Neural progenitor cell (in vitro differentiated cells): ENCODE results near the gene ZBP1.

Source experiments
- EZH2 ChIP-seq: fragments of 200-600 bp; sonication (generic); IDR thresholded peaks from 2 replicates; pipeline ENCODE4 v1.6.1; 2017; ENCODE audit warnings: antibody characterized with exemption, mild to moderate bottlenecking, moderate library complexity
- EZH2phosphoT487 ChIP-seq: fragments of 200-600 bp; sonication (generic); IDR thresholded peaks from 2 replicates; pipeline ENCODE4 v1.6.1; 2017; ENCODE audit warnings: antibody characterized with exemption
- TF ChIP-seq, protein P1 (sequence below): fragments of 200-600 bp; sonication (generic); IDR thresholded peaks from 2 replicates; pipeline ENCODE4 v1.5.1; 2017; ENCODE audit warnings: antibody characterized with exemption, mild to moderate bottlenecking

DNA sequence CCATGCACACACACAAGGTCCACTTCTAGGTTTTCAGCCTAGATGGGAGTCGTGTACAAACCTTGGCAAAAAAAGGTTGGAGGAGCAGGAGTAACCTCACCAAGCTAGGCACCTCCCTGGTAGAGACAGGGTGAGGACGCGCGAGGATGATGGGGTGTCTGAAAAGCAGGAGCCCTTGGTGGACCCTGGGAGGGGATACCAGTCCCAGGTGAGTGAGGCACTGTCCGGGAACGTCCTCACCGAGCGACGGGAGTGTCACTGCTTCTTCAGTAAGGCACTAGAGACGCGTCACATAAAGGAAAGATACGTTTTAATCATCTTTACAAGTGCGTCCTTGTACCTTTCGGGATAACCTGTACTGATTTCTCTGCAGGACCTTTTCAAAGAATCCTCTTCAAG lies 29.4 kb upstream of the ZBP1 start:
- TF ChIP-seq, protein P1, sequence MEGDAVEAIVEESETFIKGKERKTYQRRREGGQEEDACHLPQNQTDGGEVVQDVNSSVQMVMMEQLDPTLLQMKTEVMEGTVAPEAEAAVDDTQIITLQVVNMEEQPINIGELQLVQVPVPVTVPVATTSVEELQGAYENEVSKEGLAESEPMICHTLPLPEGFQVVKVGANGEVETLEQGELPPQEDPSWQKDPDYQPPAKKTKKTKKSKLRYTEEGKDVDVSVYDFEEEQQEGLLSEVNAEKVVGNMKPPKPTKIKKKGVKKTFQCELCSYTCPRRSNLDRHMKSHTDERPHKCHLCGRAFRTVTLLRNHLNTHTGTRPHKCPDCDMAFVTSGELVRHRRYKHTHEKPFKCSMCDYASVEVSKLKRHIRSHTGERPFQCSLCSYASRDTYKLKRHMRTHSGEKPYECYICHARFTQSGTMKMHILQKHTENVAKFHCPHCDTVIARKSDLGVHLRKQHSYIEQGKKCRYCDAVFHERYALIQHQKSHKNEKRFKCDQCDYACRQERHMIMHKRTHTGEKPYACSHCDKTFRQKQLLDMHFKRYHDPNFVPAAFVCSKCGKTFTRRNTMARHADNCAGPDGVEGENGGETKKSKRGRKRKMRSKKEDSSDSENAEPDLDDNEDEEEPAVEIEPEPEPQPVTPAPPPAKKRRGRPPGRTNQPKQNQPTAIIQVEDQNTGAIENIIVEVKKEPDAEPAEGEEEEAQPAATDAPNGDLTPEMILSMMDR = no peak
- TF ChIP-seq EZH2 (no peak), EZH2phosphoT487 (no peak)
